ENCODE measurements around the gene SPAST.

DNA sequence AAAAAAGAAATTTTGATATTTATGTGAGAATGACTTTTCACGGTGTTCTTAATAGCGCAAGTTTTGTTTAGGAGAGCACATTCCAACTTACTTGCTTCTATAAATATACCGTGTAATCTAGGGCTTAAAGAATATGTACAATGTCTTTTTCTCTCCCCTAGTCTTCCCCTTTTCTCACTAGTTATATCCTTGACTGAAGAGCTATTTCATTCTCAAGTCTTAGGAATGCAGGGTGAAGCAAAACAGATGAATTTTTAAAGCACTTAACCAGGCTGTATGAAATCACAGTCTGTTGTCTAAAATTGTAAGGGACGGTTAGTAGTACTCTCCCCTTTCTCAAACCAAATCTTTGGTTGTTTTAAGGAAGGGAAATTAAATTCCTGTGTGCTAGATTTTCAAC lies 72.7 kb downstream of the SPAST start:
- TF ChIP-seq, protein P1, sequence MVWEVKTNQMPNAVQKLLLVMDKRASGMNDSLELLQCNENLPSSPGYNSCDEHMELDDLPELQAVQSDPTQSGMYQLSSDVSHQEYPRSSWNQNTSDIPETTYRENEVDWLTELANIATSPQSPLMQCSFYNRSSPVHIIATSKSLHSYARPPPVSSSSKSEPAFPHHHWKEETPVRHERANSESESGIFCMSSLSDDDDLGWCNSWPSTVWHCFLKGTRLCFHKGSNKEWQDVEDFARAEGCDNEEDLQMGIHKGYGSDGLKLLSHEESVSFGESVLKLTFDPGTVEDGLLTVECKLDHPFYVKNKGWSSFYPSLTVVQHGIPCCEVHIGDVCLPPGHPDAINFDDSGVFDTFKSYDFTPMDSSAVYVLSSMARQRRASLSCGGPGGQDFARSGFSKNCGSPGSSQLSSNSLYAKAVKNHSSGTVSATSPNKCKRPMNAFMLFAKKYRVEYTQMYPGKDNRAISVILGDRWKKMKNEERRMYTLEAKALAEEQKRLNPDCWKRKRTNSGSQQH (CRISPR knock-in tag; IDR thresholded peaks at IDR 0.05; ENCODE audit: low read depth): no peak
- no peak for TF ChIP-seq HNF4A (CRISPR knock-in tag; IDR thresholded peaks at IDR 0.05)
- TF ChIP-seq, protein P2, sequence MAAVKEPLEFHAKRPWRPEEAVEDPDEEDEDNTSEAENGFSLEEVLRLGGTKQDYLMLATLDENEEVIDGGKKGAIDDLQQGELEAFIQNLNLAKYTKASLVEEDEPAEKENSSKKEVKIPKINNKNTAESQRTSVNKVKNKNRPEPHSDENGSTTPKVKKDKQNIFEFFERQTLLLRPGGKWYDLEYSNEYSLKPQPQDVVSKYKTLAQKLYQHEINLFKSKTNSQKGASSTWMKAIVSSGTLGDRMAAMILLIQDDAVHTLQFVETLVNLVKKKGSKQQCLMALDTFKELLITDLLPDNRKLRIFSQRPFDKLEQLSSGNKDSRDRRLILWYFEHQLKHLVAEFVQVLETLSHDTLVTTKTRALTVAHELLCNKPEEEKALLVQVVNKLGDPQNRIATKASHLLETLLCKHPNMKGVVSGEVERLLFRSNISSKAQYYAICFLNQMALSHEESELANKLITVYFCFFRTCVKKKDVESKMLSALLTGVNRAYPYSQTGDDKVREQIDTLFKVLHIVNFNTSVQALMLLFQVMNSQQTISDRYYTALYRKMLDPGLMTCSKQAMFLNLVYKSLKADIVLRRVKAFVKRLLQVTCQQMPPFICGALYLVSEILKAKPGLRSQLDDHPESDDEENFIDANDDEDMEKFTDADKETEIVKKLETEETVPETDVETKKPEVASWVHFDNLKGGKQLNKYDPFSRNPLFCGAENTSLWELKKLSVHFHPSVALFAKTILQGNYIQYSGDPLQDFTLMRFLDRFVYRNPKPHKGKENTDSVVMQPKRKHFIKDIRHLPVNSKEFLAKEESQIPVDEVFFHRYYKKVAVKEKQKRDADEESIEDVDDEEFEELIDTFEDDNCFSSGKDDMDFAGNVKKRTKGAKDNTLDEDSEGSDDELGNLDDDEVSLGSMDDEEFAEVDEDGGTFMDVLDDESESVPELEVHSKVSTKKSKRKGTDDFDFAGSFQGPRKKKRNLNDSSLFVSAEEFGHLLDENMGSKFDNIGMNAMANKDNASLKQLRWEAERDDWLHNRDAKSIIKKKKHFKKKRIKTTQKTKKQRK (IDR thresholded peaks at IDR 0.05; ENCODE audit: low read length): no peak
- TF ChIP-seq, protein P3, sequence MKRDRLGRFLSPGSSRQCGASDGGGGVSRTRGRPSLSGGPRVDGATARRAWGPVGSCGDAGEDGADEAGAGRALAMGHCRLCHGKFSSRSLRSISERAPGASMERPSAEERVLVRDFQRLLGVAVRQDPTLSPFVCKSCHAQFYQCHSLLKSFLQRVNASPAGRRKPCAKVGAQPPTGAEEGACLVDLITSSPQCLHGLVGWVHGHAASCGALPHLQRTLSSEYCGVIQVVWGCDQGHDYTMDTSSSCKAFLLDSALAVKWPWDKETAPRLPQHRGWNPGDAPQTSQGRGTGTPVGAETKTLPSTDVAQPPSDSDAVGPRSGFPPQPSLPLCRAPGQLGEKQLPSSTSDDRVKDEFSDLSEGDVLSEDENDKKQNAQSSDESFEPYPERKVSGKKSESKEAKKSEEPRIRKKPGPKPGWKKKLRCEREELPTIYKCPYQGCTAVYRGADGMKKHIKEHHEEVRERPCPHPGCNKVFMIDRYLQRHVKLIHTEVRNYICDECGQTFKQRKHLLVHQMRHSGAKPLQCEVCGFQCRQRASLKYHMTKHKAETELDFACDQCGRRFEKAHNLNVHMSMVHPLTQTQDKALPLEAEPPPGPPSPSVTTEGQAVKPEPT (CRISPR knock-in tag; IDR thresholded peaks at IDR 0.05; ENCODE audit: low read depth): no peak
- TF ChIP-seq ZNF891 (CRISPR knock-in tag; IDR thresholded peaks at IDR 0.05): no peak
- TF ChIP-seq IRF2 (CRISPR knock-in tag; IDR thresholded peaks at IDR 0.05): no peak
- TF ChIP-seq, protein P4, sequence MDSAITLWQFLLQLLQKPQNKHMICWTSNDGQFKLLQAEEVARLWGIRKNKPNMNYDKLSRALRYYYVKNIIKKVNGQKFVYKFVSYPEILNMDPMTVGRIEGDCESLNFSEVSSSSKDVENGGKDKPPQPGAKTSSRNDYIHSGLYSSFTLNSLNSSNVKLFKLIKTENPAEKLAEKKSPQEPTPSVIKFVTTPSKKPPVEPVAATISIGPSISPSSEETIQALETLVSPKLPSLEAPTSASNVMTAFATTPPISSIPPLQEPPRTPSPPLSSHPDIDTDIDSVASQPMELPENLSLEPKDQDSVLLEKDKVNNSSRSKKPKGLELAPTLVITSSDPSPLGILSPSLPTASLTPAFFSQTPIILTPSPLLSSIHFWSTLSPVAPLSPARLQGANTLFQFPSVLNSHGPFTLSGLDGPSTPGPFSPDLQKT (CRISPR knock-in tag; IDR thresholded peaks at IDR 0.05; ENCODE audit: borderline replicate concordance): no peak
- TF ChIP-seq ZBED4 (CRISPR knock-in tag; IDR thresholded peaks at IDR 0.05; ENCODE audit: borderline replicate concordance): no peak
- no peak for TF ChIP-seq HDAC2 (CRISPR knock-in tag; IDR thresholded peaks at IDR 0.05)
- TF ChIP-seq MAFF (IDR thresholded peaks at IDR 0.05; ENCODE audit: low read depth, low read length): no peak
- no peak for TF ChIP-seq ATF1 (CRISPR knock-in tag; IDR thresholded peaks at IDR 0.05)
- no peak for TF ChIP-seq MEIS2 (CRISPR knock-in tag; IDR thresholded peaks at IDR 0.05)
- TF ChIP-seq ZNF644 (CRISPR knock-in tag; IDR thresholded peaks at IDR 0.05; ENCODE audit: low read depth): no peak
- no peak for TF ChIP-seq TAF1 (CRISPR knock-in tag; IDR thresholded peaks at IDR 0.05)

All from HepG2 (cell line).